Stimulated activated CD4-positive, alpha-beta T cell treated with anti-CD3 and anti-CD28 coated beads, Interleukin-1b, Interleukin-23, amount 100 ng/mL, for 24 hours (primary cell): ENCODE data around the gene CDKAL1.
"Not testable (repeated sequence)": the region's sequence is repeated elsewhere in the genome, so short reads cannot be mapped to it uniquely, and the experiment has no call there.

Experiments used
- DNase-seq, 4 experiments: peaks; one replicate each; pipeline ENCODE4 v3.0.0-alpha.2; 2020; ENCODE audit warnings: low read depth in 4 of 4, low spot score in 1 of 4

CDKAL1 gene

DNA sequence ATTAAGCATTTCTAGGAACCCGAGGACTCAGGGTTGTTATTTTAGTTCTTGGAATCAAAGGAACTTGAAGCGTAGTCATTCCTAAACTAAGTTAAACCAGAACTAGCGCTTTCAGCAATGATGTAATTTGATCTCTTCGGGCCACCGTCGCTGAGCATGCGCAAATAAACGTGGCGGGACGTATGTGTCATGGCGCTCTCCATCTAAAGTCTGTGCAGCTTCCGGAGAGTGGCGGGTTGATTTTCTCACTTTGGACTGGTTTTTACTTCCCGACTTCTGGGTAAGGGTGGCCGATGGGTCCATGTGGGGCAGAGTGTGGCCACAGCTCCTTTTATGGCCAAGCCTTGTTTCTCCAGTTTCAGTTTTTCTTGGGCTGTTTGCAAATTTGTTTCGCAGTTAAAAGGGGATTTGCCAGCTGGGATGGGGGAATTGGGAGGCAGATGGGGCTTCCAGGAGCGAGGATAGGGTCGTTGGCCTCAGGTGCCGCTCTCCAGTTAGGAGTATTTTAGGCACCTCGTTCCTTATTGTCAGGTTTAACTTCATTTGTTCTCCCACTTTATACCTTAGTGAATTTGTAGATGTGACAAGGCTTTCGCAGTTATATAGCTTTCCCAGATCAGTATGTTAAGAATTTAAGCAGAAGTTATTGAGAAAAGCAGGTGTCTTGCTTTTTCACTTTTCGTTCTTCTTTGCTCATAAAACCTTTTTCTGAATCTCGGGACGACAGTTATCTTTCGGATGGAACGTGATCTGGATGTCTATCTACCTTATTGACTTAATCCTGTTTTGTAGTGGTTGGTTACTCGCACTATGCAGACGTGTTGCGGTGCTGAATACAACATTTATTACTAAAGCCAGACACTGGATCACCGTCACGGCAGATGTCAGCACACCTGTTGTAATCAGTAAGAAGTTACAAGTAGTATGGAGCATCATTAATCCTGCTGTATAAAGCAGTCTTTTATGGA lies at the start of gene CDKAL1:
TSS of gene CDKAL1 (plus strand) at position 163 of the 968 bp plus-strand sequence. CDS start 11,894 bp downstream, outside the sequence.
- DNase-seq = peak; percentile 67 to 81 (median 76)

DNA sequence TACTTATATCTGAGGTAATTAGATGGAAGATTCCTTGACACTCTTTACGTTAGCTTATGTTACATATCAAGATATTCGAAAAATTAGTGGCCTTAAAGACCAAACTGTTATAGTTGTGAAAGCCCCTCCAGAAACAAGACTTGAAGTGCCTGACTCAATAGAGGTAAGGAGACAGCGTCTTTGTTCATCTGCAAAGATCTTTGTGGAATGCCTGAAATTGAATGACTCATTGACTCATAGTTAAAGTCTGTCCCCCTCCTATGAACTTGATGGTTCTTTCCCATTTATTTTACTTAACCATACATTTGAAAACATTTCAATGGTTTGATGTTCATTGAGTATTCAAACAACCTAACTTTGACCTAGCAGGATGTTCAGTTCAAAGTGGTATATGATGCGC lies 47.6 kb upstream of the CDKAL1 start:
- no peak for DNase-seq

DNA sequence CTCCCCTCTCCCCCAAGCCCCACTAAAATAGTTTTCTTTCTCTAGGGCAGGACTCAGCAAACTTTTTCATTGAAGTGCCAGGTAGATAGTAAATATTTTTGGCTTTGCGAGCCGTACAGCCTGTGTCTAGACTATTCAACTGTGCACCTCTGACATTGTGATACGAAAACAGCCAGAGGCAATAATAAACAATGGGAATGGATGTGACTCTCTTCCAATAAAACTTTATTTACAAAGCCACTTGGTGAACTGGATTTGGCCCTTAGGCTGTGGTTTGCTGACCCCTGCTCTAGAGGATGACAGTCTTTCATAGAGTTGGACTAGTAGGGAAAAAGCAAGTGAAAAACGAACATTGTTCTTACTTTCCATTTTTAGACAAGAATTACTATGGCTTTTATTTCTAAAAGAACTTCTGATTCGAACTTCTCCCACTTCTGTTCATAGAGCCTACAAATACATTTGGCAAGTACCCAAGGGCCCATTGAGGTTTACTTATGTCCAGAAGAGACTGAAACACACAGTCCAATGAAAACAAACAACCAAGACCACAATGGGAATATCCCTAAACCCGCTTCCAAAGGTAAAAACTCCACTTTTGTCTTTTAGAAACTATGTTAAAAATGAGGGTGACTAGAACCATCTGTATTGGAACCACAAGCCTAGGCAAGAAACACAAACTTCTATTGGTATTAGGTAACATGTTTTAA lies 46.4 kb upstream of the CDKAL1 start:
- DNase-seq = no peak

DNA sequence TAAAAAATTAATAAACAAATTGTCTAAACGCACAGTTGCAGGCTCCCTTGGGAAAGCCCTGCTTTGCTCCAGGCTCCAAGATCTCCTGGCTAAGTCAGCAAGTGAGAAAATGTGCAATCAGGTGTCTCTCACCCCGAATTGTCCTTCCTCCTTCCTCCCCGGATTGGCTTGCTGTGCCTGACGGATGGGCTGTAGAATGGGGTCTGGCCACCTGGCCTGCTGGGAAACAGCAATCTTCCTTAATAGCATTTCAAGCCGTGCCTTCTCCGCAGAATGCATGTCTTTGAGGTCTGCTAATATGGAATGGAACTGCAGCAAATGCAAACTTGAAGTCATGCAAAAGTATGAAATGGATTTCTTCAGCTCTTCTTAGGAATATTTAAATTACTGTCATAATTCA lies 43.7 kb upstream of the CDKAL1 start:
- DNase-seq = no peak

DNA sequence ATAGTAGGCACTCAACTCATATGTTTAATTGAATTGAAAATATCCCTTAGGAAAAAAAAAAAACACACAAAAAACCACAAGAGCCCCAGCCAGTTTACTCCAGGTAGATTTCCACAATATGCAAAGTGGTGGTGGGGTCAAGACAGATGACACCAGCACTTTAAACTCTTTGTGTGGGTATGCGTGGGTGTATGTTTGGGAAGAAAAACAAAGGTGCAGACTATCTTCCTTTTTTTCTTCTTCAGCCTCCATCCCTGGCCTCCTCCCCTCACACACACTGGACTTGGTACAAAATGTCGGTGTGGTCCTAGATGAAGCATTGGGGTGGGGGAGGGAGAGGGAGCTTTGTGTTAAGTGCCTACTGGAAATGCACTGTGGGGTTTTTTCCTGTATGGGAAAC lies 42.2 kb upstream of the CDKAL1 start:
- DNase-seq = no peak

DNA sequence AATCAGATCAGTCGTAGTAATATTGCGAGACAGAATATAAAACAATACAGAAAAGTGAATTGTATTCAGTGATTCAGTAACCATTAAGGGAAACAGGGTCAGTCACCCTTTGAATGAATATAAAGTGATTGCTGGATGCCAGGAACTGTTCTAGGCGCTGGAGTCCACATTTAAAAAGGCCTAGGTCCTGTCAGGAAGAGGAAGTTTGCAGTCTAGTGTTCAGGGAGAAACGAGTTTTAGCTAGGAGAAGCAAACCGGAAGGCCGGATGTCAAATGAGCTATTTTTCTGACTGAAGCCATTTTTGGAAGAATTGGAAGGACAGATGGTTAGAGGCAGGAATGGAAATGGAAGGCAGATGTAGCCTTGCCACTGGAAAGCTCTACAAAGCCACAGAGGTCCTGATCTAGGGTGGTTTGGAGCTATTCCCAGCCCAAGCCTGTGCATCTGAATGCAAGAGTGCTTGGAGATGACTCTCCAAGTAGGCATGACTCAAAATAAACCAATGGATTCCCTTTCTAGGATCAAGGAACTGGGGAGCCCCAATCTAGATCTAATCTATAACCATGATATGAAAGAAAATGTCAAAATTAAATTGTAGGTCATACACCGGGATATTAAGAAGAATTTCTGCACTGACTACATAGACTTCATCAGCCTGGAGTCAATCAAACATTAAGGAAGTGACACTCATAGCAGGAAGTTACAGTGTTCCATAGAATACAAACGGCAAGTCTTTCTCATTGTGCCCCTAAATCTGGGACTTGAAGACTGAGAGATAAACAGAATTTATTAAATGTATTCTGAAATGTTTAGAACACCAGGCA lies 36.8 kb upstream of the CDKAL1 start:
- no peak for DNase-seq

DNA sequence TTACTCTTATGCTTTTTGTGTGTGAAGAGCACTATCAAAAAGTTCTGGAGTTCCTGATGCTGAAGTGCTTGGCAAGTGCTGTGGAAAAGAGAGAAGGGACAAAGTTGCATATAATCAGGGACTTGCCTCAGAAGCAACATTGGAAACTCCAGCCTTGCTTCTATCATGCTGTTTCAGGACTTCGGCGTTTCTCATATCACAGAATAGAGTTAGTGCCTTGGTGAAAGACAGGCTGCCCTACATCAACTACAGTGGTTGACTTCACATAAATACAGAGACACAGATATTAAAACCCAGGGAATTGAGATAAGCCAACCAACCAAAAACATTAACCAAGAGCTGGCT lies 36.2 kb upstream of the CDKAL1 start:
- no peak for DNase-seq

DNA sequence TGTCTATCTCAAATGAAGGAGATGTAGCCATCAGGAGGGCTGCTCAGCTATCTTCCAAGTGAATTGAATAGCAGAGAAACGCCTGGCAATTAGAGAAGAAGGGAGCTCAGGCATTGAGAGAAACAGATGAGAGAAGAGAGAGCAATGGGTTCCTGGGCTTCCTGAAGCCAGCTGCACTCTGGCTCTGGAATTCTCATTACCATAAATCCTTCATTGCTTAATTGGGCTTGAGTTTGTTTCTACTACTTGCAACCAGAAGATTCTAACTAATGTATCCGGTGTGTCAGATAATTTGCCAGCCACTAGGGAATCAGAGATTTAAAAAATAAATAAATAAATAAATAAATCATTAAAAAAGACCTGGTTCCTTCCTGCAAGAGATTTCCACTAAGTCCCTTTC lies 25.0 kb upstream of the CDKAL1 start:
- no peak for DNase-seq

DNA sequence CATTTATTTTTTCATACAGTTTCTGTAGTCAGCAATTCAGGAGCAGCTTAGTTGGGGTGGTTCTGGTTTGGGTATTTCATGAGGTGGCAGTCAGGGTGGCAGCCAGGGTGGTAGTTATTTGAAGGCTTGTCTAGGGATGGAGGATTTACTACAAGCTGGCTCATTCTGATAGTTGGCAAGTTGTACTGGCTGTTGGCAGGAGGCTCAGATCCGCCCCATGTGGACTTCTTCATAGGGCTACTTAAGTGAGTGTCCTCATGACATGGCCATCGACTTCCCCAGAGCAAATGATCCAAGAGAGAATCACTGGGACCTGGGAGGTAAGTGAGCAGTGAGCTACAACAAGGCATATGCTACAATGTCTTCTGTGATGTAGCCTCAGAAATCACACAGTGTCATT lies 22.4 kb upstream of the CDKAL1 start:
- DNase-seq = no peak

DNA sequence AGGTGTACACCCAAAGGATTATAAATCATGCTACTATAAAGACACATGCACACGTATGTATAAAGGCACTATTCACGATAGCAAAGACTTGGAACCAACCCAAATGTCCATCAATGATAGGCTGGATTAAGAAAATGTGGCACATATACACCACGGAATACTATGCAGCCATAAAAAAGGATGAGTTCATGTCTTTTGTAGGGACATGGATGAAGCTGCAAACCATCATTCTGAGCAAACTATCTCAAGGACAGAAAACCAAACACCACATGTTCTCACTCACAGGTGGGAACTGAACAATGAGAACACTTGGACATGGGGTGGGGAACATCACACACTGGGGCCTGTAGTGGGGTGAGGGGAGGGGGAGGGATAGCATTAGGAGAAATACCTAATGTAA lies 9.0 kb upstream of the CDKAL1 start:
- not testable (repeated sequence) for DNase-seq

DNA sequence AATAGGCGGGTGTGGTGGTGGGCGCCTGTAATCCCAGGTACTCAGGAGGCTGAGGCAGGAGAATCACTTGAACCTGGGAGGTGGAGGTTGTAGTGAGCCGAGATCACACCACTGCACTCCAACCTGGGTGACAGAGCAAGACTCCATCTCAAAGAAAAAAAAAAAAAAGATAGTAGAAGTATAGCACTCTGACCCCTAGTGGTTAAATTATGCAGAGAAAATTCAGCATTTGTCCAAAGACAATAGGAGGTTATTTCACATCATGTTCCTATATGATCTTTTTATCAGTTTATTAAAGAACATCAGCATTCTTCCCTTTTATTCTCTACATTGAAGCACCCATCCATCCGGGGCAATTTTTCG lies 5.2 kb upstream of the CDKAL1 start:
- not testable (repeated sequence) for DNase-seq

DNA sequence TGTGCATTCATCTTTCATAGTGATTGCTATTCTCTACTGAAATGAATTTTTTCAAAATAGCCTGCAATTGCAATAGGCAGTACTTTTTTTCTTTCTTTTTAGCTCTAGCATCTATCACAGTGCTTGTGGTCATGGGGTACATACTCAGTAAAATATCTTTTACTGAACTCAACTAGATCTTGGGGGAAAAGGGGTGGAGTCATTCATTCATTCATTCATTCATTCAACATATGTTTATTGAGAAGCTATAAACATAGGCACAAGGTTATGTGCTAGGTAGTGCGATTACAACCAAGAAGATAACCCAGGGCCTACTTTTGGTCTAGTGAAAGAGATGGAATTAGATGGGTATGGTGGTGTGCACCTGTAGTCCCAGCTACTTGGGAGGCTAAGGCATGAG lies 1.4 kb upstream of the CDKAL1 start:
- no peak for DNase-seq

DNA sequence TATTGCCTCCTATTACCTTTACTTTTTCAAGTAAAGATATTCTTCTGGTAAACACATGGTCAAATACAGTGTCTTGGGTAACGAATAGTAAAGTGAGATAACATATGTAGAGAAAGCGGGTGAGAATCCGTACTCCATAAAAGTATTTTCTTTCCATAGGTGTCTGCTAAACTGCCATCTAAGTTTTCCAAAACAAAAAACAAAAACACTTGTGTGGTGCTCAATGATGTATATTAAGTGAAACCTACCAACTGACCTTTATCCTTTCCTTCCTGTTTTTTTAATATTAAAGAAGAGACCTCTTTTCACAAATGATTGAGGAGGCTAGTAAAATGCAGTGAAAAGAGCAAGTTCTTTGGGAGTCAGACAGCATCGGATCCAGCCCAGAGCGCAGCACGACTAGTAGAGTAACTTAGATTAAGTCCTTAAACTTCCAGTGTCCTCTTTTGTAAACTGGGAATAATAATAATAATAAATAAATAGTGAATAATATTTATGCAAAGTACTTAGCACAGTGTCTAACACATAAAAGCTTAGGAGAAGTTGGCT lies 437 bp upstream of the CDKAL1 start:
- no peak for DNase-seq

DNA sequence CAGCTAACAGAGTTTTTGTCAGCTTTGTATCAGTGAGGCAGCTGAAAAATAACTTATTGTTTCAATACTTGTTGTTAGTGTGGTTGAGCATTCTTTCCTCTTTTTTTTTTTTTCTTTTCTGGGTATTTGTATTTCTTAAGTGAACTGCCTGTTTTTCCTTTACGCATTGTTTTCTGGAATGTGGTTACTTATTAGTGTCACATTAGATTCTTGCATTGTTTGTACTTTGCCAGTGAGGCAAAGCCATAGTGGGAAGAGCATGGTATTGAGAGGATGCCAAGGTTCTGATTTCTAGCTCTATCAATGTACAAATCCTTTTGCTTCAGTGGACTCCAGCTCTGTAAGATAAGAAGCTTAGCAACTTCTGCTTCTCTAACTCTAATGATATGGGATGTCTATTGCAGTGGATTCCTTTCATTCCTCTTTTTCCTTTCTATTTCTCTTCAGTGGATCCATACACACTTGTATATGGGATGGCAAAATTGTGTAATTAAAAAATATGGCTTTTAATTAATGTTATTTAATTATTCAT lies 3.9 kb downstream of the CDKAL1 start:
- no peak for DNase-seq

DNA sequence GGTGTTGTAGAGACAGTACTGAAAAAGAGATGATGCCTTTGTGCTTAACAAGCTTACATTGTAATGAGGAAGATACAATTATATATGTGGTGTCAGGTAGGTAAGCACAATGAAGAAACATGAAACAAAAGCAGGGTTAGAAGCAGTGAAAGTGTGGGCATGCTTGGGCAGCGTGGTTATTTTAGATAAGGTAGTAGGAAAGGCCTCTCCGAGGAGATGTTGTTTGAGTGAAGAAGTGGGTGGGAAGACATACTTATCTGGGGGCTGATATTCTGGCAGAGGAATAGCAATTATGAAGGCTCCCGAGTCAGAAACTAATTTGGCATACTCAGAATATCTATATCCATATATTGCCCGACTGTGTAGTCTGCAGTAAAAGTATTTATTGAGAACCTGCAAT lies 4.7 kb downstream of the CDKAL1 start:
- no peak for DNase-seq

DNA sequence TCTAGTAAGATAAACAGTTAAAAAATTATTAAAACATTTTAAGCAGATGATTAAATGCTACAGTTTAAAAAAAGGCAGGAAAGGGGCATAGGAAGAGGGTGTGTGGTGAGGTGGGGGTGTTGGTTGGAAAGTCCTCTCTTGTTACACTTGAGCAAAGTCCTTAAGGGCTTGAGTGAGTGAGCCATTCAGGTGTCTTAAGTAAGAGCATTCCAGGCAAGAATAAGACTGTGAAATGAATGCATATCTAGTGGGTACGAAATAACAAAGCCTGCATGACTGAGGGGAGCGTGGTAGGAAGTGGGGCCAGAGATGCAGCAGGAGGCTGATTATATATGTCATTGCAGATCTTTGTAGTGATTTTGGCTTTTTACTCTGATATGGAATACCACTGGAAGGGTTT lies 5.1 kb downstream of the CDKAL1 start:
- DNase-seq = no peak

DNA sequence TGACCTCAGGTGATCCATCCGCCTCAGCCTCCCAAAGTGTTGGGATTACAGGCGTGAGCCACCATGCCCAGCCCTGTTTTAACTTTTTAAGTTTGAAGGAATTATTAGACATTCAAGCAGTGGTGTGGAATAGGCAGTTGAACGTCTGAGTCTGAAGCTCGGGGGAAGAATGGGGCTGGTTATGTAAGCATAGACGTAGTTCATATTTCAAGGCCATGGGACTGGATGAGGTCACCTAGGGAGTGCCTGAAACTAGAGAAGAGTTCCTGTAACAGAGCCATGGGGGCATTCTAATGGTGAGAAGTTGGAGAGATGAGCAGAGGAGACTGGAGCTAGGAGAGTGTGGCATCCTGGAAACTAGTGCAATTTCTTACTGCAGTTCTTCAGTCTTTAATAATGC lies 6.4 kb downstream of the CDKAL1 start:
- DNase-seq = no peak

DNA sequence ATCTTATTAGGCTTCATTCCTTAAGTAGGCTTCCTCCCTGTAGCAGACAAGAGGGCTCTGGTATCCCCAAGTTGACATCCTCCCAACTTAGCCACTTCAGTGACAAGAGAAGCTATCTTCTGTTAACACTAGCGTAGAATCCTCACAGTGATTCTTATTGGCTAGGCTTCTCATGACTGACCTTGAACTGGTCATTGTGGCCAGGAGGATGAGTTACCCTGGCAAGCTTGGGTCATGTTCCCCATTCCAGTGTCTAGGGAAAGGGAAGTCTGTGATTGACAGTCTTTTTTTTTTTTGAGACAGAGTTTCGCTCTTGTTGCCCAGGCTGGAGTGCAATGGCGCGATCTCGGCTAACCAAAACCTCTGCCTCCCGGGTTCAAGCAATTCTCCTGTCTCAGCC lies 7.1 kb downstream of the CDKAL1 start:
- no peak for DNase-seq

DNA sequence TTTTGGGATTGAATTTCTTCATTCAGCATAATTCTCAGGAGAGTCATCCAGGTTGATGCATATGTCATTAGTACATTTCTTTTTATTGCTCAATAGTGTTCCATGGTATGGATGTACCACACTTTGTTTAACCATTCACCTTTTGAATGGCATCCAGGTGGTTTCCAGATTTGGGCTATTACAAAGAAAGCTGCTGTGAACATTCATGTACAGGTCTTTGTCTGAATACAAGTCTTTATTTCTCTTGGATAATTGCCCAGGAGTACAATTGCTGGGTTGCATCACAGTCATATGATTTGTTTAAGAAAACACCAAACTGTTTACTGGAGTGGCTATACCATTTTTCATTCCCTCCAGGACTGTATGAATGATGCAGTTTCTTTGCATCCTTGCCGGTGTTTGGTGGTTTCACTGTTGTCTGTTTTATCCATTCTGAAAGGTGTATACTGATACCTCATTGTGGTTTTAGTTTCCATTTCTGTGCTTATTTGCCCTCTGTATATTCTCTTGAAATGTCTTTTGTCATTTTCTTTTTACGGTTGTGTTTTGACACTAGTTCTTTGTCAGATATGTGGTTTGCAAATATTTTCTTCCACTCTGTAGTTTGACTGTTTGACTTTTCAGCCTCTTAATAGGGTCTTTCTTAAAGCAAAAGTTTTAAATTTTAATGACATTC lies 8.8 kb downstream of the CDKAL1 start:
- no peak for DNase-seq

DNA sequence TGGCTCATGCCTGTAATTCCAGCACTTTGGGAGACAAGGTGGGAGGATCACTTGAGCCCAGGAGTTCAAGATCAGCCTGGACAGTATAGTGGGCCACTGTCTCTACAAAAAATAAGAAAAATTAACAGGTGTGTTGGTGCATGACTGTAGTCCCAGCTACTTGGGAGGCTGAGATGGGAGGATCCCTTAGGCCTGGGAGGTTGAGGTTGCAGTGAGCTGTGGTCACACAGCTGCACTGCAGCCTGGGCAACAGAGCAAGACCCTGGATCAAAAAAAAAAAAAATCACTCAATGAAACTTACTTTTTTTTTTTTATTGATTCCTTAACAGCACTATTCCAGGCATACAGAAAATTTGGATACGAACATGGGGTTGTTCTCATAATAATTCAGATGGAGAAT lies 14.0 kb downstream of the CDKAL1 start:
- DNase-seq = no peak

DNA sequence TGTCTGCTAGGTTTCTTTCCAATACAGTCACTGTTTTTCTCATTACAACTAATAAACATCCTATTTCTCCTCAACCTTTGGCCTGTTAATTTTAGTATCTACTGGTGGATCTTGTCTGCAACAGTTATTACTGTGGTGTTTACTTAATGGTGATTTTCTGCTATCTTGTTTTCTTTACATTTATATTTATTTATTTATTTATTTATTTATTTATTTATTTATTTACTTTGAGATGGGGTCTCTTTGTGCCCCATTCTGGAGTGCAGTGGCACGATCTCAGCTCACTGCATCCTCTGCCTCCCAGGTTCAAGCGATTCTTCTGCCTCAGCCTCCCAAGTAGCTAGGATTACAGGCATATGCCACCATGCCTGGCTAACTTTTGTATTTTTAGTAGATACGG lies 15.1 kb downstream of the CDKAL1 start:
- DNase-seq = not testable (repeated sequence)
